Right lobe of liver (tissue), 6 donors: ENCODE results near the gene ZBTB17. TPM values are rescaled to one million over a fixed set of nuclear protein-coding genes. Genes with fewer than 3 reads are reported as not detected.
A peak's percentile ranks its signal among the peaks of the same experiment; 100 is the strongest.

Experiments
- ATAC-seq, 4 donors: fragments of 200-7000 bp; cut with Tn5 transposase; one replicate each; pipeline ENCODE4 v1.9.1; 2020; ENCODE audit warnings: mild to moderate bottlenecking in 4 of 4, moderate library complexity in 4 of 4
- DNase-seq, 3 donors: peaks; one replicate each; pipeline ENCODE4 v3.0.0-alpha.2; 2020
- H3K27ac ChIP-seq, 3 donors: fragments of 200-600 bp; one replicate each; pipeline ENCODE4 v1.8.0; 2022
- H3K27me3 ChIP-seq, 2 donors: fragments of 200-600 bp; one replicate each; pipeline ENCODE4 v1.8.0; 2022
- H3K36me3 ChIP-seq, 4 donors: fragments of 200-600 bp; sonication (generic) in 1 of 4; one replicate each; pipeline versions ENCODE4 v1.5.1 to v1.8.0; 2017 to 2022; ENCODE audit warnings: control low read depth in 1 of 4
- H3K4me1 ChIP-seq, 4 donors: fragments of 200-600 bp; sonication (generic) in 1 of 4; one replicate each; pipeline versions ENCODE4 v1.5.1 to v1.8.0; 2017 to 2022; ENCODE audit warnings: control low read depth in 1 of 4
- H3K4me3 ChIP-seq, 3 donors: fragments of 200-600 bp; one replicate each; pipeline ENCODE4 v1.8.0; 2022
- H3K9me3 ChIP-seq, 4 donors: fragments of 200-600 bp; sonication (generic) in 1 of 4; one replicate each; pipeline versions ENCODE4 v1.5.1 to v1.8.0; 2017 to 2022; ENCODE audit warnings: control low read depth in 1 of 4
- POLR2A ChIP-seq: fragments of 450-650 bp; IDR thresholded peaks from one replicate; pipeline ENCODE4 v1.6.1; 2017; ENCODE audit warnings: antibody characterized with exemption, mild to moderate bottlenecking
- WGBS: methylation state at CpG from one replicate; pipeline ENCODE4 v1.1.6; 2018; ENCODE audit warnings: low coverage, low lambda C conversion rate; ENCODE audit not compliant: insufficient coverage; ENCODE audit errors: missing lambda C conversion rate; 5-methylcytosine and 5-hydroxymethylcytosine counted together
- intact Hi-C, 2 donors: fragments of 100-400 bp; cut with DNase I; formaldehyde crosslinking; loops; one replicate each; pipeline versions ENCODE4 v1.11.2 to v1.14.1; 2022
- total RNA-seq, 6 experiments: library from RNA; depleted of rRNA in 2 of 6; stranded (reverse); fragments of >200 nt in 2 of 6; fragmentation: NEBNext Ultra II Directional in 3 of 6; extraction: Animal tissue kit (Norgen Biotek cat#: 25700) in 3 of 6; gene quantifications; one replicate each; pipeline versions ENCODE4 v1.1.0 to v1.2.4, GENCODE V29; 2016 to 2023
- TF ChIP-seq, protein P1 (sequence below), 4 donors: fragments of 200-600 bp in 3 of 4; fragments of 450-650 bp in 1 of 4; IDR thresholded peaks; one replicate each; pipeline versions ENCODE4 v1.5.1 to v1.8.0; 2016 to 2022; ENCODE audit warnings: antibody characterized with exemption in 4 of 4, mild to moderate bottlenecking in 2 of 4
- donor health status: DM: no; HTN: yes; CAD: no.
- donor health status: DM: no; HTN: no; CAD: no.
- donor health status: DM: no; HTN: no; CAD: no.
- donor health status: DM: no; HTN: yes; CAD: no.
- donor health status: DM: no; HTN: yes; CAD: no.

ZBTB17 gene
- total RNA-seq, 6 experiments from 2014 or later = 9.2 to 13.3 (median 11.0) TPM

- H3K36me3 ChIP-seq = no peaks in the 10 kb centered on the region
- no peak overlapping the region for H3K27ac ChIP-seq
- DNase-seq (peak in 1 of 3 donors; percentile 2), ATAC-seq (no peak)
- H3K4me1 ChIP-seq = peaks cover 0 to 11% (median 2%) of the 10 kb centered on the region in 4 donors
- H3K27me3 ChIP-seq = no peaks in the 10 kb centered on the region
- WGBS = 86% methylated on average over 9 of the region's 11 CpGs
- H3K9me3 ChIP-seq = no peaks in the 10 kb centered on the region
- no peak for TF ChIP-seq POLR2A
- TF ChIP-seq, protein P1, sequence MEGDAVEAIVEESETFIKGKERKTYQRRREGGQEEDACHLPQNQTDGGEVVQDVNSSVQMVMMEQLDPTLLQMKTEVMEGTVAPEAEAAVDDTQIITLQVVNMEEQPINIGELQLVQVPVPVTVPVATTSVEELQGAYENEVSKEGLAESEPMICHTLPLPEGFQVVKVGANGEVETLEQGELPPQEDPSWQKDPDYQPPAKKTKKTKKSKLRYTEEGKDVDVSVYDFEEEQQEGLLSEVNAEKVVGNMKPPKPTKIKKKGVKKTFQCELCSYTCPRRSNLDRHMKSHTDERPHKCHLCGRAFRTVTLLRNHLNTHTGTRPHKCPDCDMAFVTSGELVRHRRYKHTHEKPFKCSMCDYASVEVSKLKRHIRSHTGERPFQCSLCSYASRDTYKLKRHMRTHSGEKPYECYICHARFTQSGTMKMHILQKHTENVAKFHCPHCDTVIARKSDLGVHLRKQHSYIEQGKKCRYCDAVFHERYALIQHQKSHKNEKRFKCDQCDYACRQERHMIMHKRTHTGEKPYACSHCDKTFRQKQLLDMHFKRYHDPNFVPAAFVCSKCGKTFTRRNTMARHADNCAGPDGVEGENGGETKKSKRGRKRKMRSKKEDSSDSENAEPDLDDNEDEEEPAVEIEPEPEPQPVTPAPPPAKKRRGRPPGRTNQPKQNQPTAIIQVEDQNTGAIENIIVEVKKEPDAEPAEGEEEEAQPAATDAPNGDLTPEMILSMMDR (IDR thresholded peaks at IDR 0.05) = no peak
- intact Hi-C loops = no loop called here
- H3K4me3 ChIP-seq = no peak overlapping the region
These were observed 36.2 kb upstream of the ZBTB17 start for GRCh38 chr1:16011936-16012589.

GRCh38 chr1:16010837-16011236 is 34.9 kb upstream of the ZBTB17 start:
- 90% methylated on average over 3 of the region's 3 CpGs for WGBS
- intact Hi-C loops = no loop called here
- H3K27ac ChIP-seq = no peak overlapping the region
- H3K27me3 ChIP-seq = no peaks in the 10 kb centered on the region
- no peak for ATAC-seq
- H3K36me3 ChIP-seq = no peaks in the 10 kb centered on the region
- peaks cover 0 to 11% (median 2%) of the 10 kb centered on the region in 4 donors for H3K4me1 ChIP-seq
- no peaks in the 10 kb centered on the region for H3K9me3 ChIP-seq
- H3K4me3 ChIP-seq = no peak overlapping the region
- no peak for DNase-seq
- no peak for TF ChIP-seq POLR2A
- TF ChIP-seq, protein P1 (IDR thresholded peaks at IDR 0.05) = no peak

DNA sequence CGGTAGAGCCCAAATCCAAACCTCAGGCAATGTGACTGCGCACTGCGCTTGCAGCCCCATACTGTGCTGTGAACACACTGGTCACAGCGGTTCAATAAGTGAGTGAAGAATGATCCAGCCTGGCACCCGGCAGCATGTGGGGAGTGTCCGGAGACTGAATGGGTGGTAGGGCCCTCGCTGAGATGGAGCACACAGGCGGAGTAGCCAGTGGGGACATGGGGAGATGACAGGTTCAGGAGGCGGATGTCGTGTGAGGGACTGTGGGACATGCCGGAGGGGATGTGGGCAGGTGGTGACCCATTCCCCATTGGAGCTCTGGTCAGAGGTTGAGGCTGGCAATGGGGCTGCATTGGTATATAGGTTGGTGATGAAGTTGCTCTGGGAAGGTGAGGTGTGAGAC is 33.8 kb upstream of the ZBTB17 start:
- ATAC-seq = no peak
- DNase-seq = peak in 1 of 3 donors; percentile 37
- H3K4me3 ChIP-seq = no peak overlapping the region
- no peaks in the 10 kb centered on the region for H3K27me3 ChIP-seq
- intact Hi-C loops = loop anchor here (5.0 to 10.0 kb wide), 2 partner anchors 45 to 48 kb away; no protein-coding TSS in a partner anchor
- WGBS = 84% methylated on average over 11 of the region's 11 CpGs
- H3K4me1 ChIP-seq = peaks cover 0 to 11% (median 2%) of the 10 kb centered on the region in 4 donors
- H3K9me3 ChIP-seq = no peaks in the 10 kb centered on the region
- H3K27ac ChIP-seq = no peak overlapping the region
- TF ChIP-seq, protein P1 (IDR thresholded peaks at IDR 0.05) = no peak
- TF ChIP-seq POLR2A = no peak
- no peaks in the 10 kb centered on the region for H3K36me3 ChIP-seq

GRCh38 chr1:16009030-16009460 is 33.1 kb upstream of the ZBTB17 start:
- Histone ChIP-seq H3K36me3 (no peaks in the 10 kb centered on the region), H3K9me3 (no peaks in the 10 kb centered on the region), H3K27me3 (no peaks in the 10 kb centered on the region), H3K4me3 (no peak overlapping the region), H3K4me1 (peaks cover 0 to 11% (median 2%) of the 10 kb centered on the region in 4 donors), H3K27ac (no peak overlapping the region)
- peak; percentile 63 to 76 (median 74) for ATAC-seq
- TF ChIP-seq, protein P1 (IDR thresholded peaks at IDR 0.05) = peak; percentile 93 to 98 (median 97)
- no peak for TF ChIP-seq POLR2A
- peak; percentile 79 to 81 (median 80) for DNase-seq
- intact Hi-C loops = loop anchor here (5.0 to 10.0 kb wide), 2 partner anchors 46 to 48 kb away; no protein-coding TSS in a partner anchor
- whole genome bisulfite sequencing = 0% methylated on average over 2 of the region's 4 CpGs
